ENCODE measurements around the gene HCN1. TPM values are rescaled to one million over a fixed set of nuclear protein-coding genes. Genes with fewer than 3 reads are reported as not detected.
"Not testable (repeated sequence)": the region's sequence is repeated elsewhere in the genome, so short reads cannot be mapped to it uniquely, and the experiment has no call there.

Gene HCN1
- total RNA-seq, 1 experiment from 2014 or later, result not detected

GRCh38 chr5:45417285-45417998 is 278.7 kb downstream of the HCN1 start:
- no peak for DNase-seq (ENCODE audit: low read depth)

DNA sequence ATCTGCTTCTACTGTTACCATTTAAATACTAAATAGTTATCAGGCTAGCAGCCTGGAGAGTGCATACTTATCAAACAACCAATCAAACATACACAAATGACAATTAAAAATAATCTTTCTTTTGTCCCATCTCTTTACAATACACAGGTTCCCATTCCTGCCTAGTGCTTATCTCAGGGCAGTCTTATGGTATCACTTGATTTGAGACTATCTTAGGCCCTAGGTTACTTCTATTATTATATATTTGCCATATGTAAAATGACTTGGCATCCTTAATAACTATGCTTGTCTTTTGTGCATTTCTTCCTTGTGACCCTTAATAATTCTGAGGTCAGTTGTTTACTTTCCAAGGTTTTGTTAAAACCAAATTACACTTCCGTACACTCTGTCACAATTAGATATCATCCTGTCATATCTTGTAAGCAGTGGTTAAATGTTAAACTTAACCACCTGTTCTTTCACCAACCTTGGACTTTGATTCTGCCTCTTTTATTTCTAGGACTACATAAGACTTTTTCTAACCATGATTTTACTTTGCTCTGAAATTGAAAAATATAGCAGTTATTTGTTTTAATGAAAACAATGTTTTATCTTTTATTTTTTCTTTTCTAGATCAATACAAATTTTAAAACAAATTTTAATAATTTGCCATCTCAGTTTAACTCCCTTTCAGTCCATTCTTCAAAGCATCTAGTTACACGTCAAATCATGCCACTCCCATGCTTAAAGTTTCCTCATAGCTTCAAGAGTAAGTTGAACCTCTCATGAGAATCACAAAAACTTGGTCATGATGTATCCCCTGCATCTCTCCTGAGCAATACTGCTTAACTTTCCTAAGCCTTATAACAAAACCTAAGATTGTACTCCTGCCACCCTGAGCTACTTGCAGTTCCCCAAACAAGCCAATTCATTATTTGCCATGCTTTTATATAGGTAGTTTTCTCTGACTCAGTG is 281.3 kb downstream of the HCN1 start:
- DNase-seq (ENCODE audit: low read depth), result no peak

DNA sequence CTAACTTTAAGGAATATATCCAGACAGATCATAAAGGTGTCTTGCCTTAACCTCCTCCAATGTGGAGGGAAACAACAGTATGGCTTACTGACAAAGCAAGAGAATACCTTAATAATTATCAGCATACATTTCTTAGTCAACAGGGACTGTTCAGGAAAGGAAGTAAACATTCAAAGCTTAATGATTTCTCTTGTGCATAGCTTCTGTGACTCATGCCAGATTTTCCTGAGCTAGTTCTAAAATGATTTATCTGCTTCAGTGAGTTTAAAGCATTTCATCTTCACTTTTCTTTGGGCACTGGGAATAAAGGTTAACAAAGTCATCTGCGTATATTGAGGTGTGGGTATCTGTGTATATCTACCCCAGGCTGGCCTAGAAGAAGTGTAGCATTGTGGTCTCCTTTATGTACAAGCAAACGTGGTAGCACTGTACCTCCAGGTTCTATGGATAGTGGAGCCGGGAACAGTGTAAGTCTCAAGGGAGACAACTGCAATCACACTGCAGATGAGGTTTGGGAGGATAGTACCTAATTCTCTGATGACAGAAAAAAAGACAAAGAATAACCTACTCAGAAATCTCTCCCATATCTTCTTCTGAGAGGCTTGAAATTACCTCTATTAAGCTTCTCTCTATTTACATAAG is 284.1 kb downstream of the HCN1 start:
- peak; percentile 67 for DNase-seq (ENCODE audit: low read depth)

GRCh38 chr5:45410304-45410995 is 285.7 kb downstream of the HCN1 start:
- no peak for DNase-seq (ENCODE audit: low read depth)

- peak; percentile 27 for DNase-seq (ENCODE audit: low read depth)
These were observed 288.1 kb downstream of the HCN1 start for GRCh38 chr5:45408067-45408466.

DNA sequence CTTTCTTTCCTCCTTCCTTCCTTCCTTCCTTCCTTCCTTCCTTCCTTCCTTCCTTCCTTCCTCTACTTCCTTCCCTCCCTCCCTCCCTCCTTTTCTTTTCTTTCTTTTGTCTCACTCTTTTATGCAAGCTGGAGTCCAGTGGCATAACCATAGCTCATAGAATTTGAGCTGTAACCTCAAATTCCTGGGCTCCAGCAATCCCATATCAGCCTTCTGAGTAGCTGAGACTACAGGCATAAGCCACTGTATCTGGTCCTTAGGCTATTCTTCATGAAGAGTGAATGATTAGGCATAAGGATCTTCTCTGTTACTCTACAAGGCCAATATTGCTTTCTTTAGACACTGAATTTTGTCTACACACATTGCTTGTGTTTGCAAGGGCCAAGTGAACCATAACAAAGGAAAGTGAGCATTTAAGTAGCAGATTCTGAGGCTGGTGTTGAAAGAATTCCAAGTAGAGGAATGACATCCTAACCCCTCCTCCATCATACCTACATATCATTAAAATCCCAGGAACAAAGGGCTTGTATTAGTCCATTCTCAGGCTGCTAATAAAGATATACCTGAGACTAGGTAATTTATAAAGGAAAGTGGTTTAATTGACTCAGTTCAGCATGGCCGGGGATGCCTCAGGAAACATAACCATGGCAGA is 293.2 kb downstream of the HCN1 start:
- DNase-seq (ENCODE audit: low read depth), result no peak

DNA sequence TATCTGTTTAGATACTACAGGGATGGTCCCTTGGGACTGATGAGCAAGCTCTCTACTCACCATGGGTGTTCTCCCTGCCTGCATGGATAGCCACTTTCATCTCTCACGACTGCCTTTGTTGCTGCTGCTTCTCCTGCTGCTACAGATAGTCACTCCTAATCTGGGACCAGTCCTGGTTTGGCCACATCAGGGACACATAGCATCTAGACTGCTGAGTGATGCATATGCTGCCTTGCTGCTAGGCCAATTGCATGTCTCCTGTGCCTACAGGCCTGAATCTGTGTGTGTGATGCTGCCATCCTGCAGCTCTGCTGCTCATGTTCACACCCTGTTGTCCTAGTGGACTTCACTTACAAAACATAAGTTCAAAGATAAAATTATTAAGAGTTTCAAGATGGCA is 297.1 kb downstream of the HCN1 start:
- no peak for DNase-seq (ENCODE audit: low read depth)

DNA sequence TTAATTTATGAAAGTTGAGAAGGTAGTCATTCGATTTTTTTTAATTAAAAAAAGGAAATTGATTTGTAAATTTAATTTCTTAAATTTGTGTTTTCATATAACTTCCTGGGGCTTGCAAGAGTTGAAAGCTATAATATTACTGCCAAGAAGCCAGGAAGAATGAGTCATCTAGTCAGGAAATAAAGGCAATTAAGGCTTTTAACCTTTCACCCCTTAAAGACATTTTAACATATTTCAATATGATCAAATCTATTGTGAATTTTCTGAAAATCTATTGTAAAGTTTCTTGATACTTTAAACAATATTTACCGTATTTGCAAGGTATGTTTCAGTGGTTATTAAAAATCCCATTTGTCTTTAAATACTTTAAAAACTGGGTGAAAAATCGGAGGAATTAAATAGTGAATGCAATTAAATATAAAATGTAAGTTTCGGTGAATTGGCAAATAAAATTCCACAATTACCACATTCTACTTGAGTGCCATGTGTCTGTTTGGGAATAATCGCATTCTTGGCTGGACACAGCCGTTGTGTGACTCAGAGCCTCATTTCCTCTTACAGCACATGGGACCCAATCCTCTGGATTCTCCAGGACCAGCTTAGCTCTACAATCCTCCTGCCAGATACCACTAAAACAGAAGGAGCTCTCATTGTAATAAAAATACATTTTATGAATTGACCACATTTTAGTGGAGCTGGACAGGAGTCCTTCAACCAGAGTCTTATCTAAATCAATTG is 310.7 kb downstream of the HCN1 start:
- peak; percentile 94 for DNase-seq (ENCODE audit: low read depth)

DNA sequence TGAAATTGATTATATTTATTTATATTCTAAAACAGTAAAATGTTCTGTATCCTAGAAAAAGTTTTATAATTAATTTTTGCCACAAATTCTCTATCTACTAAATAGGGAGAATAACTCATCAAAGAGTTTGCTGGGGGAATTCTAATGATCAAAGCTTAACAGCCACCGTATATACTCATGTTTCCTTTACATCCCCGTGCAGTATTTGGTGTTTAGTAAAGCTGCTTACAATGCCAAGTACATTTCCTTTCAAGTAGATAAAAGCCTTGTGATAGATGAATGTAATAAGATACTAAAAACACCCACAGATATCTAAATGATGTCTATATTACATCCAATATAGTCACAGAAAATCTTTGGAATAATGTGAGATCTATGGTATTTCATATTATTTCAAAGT is 312.2 kb downstream of the HCN1 start:
- DNase-seq (ENCODE audit: low read depth), result no peak

DNA sequence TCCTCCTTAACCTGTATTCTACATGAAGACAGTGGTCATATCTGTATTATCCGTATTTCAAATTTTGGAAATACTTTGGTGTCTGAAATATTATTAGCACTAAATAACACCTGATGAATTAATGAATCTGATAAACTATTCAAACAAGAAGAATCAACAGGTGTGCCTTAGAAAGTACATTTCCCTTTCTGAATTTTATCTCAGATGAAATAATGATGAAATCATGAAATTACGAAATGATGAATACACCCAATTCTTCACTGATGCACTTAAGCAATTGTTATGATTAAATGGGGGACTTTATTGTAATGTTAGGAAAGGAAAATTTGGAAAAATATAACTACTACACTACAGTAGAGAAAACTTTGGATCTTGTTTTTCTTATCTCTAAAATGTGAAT is 313.6 kb downstream of the HCN1 start:
- DNase-seq (ENCODE audit: low read depth), result no peak

- DNase-seq (ENCODE audit: low read depth), result peak; percentile 87
These were observed 319.8 kb downstream of the HCN1 start for GRCh38 chr5:45376417-45376816.

GRCh38 chr5:45372629-45373028 is 323.6 kb downstream of the HCN1 start:
- no peak for DNase-seq (ENCODE audit: low read depth)

- not testable (repeated sequence) for DNase-seq (ENCODE audit: low read depth)
These were observed 324.8 kb downstream of the HCN1 start for GRCh38 chr5:45371423-45371822.

DNA sequence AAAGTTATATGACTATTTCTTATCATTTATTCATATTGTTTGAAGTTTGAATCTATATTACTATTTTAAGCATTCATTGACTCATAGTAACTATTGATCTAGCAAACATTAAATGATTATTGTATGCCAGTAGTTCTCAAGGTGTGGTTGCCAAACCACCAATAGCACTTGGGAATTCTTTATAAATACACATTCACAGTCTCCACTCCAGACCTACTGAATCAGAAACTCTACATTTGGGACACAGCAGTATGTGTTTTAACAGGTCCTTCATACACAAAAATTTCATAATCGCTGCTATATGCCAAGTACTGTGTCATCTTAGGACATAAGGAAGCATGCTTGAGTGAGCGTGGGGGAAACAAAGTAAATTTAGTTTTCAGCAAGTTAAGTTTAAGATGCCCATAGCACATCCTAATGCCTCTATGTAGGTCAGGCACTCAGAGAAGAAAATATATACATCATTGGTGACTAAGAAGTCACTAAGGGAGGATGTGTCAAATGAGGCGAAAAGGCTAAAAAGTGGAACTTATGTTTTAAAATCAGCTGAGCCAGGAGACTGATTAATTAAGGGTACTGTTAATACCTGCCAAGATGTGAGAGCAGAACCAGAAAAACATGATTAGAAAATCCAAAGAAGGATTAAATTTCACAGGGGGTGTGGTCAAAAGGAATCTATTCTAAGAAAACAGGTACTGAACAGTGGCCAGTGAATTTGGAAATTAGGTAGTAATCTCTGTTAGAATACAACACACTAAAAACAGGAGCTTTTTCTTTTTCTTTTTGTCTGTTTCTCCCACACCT is 340.8 kb downstream of the HCN1 start:
- DNase-seq (ENCODE audit: low read depth), result no peak

- no peak for DNase-seq (ENCODE audit: low read depth)
These were observed 359.7 kb downstream of the HCN1 start for GRCh38 chr5:45336464-45336863.

DNA sequence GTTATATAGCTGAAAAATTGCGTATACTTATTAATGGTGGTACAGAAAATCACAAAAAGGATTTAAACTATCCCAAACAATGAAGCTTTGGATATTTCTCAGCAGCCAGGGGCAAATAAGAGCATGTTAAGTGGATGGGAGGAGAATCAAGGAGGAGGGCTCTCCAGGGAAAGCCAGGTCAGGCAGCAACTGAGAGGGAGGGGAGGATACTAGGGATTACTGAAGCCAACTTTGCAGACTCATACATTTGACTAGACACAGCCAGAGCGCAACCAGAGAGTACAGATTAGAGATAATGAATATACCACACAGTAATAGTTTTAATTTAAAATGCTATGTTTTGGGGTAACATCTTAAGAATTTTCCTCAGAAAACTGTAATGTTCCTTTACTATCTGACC is 360.2 kb downstream of the HCN1 start:
- DNase-seq (ENCODE audit: low read depth), result no peak

DNA sequence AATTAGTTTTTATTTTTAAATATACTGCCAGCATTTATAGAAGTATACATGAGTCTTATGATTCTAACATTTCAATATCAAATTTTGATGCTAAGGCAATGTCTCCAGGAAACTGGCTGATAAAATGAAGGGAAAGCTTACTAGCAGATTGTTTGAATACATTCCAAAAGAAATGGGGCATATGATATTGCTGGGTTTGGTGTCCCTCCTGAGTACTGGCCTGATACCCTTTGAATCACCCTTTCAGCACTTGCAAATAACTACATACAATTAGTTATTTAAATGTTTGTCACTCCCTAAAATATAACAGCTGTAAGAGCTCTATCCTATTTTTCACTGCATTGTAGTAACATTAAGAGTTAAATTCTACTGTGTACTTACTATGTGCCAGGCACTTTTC is 360.8 kb downstream of the HCN1 start:
- no peak for DNase-seq (ENCODE audit: low read depth)

GRCh38 chr5:45334939-45335338 is 361.2 kb downstream of the HCN1 start:
- no peak for DNase-seq (ENCODE audit: low read depth)

DNA sequence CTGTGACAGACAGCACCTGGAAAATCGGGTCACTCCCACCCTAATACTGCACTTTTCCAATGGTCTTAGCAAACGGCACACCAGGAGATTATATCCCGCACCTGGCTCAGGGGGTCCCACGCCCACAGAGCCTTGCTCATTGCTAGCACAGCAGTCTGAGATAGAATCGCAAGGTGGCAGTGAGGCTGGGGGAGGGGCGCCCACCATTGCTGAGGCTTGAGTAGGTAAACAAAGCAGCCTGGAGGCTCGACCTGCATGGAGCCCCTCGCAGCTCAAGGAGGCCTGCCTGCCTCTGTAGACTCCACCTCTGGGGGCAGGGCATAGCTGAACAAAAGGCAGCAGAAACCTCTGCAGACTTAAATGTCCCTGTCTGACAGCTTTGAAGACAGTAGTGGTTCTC is 383.6 kb downstream of the HCN1 start:
- DNase-seq (ENCODE audit: low read depth), result not testable (repeated sequence)

DNA sequence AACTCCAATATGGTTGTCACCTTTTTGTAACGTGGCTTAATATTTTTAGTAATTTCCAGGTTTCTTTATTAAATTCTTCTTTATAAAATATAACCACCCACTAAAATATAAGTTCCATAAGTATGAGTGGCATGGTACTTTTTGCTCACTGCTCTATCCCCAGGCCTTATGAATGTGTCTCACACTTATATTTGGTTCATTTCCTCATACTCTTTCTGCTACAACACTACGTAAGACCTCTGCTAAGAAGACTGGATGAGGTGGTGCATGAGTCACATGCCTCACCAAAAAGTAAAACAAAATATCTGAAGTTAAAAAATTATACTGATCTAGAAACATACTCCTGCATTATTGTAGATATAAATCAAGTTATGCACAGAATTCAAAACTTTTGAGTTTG is 400.9 kb downstream of the HCN1 start:
- DNase-seq (ENCODE audit: low read depth), result peak; percentile 3

Measured in M059J (cell line).